ENCODE data around the gene RNF20.
"Not testable (repeated sequence)": the region's sequence is repeated elsewhere in the genome, so short reads cannot be mapped to it uniquely, and the experiment has no call there.

RNF20 gene

GRCh38 chr9:101516655-101517054 is 17.0 kb upstream of the RNF20 start:
- Histone ChIP-seq H2BK120ac (ENCODE audit: low read depth, low read length) (no peak overlapping the region), H4K91ac (ENCODE audit: low read length) (no peak overlapping the region), H3K4me1 (ENCODE audit: control insufficient read depth, insufficient read depth, low read depth, low read length) (peaks cover 2% of the 10 kb centered on the region), H3K79me1 (replicated peaks; ENCODE audit: low read length, poor library complexity, severe bottlenecking) (no peaks in the 10 kb centered on the region), H3K23ac (ENCODE audit: low read length in 2 of 2) (no peak overlapping the region), H2BK12ac (ENCODE audit: low read length in 2 of 2) (no peak overlapping the region), H3K18ac (ENCODE audit: low read depth in 1 of 2, low read length in 2 of 2) (no peak overlapping the region), H2BK15ac (ENCODE audit: low read depth, poor library complexity, severe bottlenecking) (no peak overlapping the region), H4K8ac (ENCODE audit: low read length) (no peak overlapping the region), H3K4me3 (ENCODE audit: insufficient read depth in 1 of 2, low read depth in 1 of 2, low read length in 2 of 2) (no peak overlapping the region), H3K14ac (ENCODE audit: low read length in 2 of 2) (no peak overlapping the region), H3K4ac (ENCODE audit: low read depth in 1 of 2, low read length in 2 of 2) (no peak overlapping the region), H3K9me3 (ENCODE audit: control insufficient read depth, low read length) (no peaks in the 10 kb centered on the region), H3K9ac (ENCODE audit: low read length) (no peak overlapping the region), H2BK5ac (ENCODE audit: low read depth, low read length, poor library complexity, severe bottlenecking) (no peak overlapping the region), H2AFZ (ENCODE audit: low read depth, low read length) (no peak overlapping the region), H3K27me3 (ENCODE audit: control insufficient read depth in 1 of 2, insufficient read depth in 1 of 2, low read length in 2 of 2) (no peaks in the 10 kb centered on the region), H3K27ac (ENCODE audit: low read length, poor library complexity, severe bottlenecking) (no peak overlapping the region), H3K4me2 (ENCODE audit: low read length, poor library complexity, severe bottlenecking) (no peak overlapping the region), H2AK5ac (ENCODE audit: low read length, severe bottlenecking) (no peak overlapping the region), H3K36me3 (ENCODE audit: control insufficient read depth in 1 of 2, insufficient read depth in 2 of 2, low read depth in 1 of 2, low read length in 2 of 2) (no peaks in the 10 kb centered on the region)
- WGBS = 71% methylated on average over 1 of the region's 1 CpG
- DNase-seq = no peak

GRCh38 chr9:101518489-101518888 is 15.2 kb upstream of the RNF20 start:
- H2AFZ ChIP-seq (ENCODE audit: low read depth, low read length); H3K18ac ChIP-seq (ENCODE audit: low read depth in 1 of 2, low read length in 2 of 2); H2BK15ac ChIP-seq (ENCODE audit: low read depth, poor library complexity, severe bottlenecking); H3K36me3 ChIP-seq (ENCODE audit: control insufficient read depth in 1 of 2, insufficient read depth in 2 of 2, low read depth in 1 of 2, low read length in 2 of 2); DNase-seq; H2AK5ac ChIP-seq (ENCODE audit: low read length, severe bottlenecking); H3K4me1 ChIP-seq (ENCODE audit: control insufficient read depth, insufficient read depth, low read depth, low read length); H3K4ac ChIP-seq (ENCODE audit: low read depth in 1 of 2, low read length in 2 of 2); H3K9ac ChIP-seq (ENCODE audit: low read length); H4K91ac ChIP-seq (ENCODE audit: low read length); H3K4me2 ChIP-seq (ENCODE audit: low read length, poor library complexity, severe bottlenecking); H4K8ac ChIP-seq (ENCODE audit: low read length); H2BK120ac ChIP-seq (ENCODE audit: low read depth, low read length); H3K79me1 ChIP-seq (replicated peaks; ENCODE audit: low read length, poor library complexity, severe bottlenecking); H3K9me3 ChIP-seq (ENCODE audit: control insufficient read depth, low read length); H2BK5ac ChIP-seq (ENCODE audit: low read depth, low read length, poor library complexity, severe bottlenecking); H3K14ac ChIP-seq (ENCODE audit: low read length in 2 of 2); H2BK12ac ChIP-seq (ENCODE audit: low read length in 2 of 2); H3K23ac ChIP-seq (ENCODE audit: low read length in 2 of 2); H3K27me3 ChIP-seq (ENCODE audit: control insufficient read depth in 1 of 2, insufficient read depth in 1 of 2, low read length in 2 of 2); H3K27ac ChIP-seq (ENCODE audit: low read length, poor library complexity, severe bottlenecking); H3K4me3 ChIP-seq (ENCODE audit: insufficient read depth in 1 of 2, low read depth in 1 of 2, low read length in 2 of 2): not testable (repeated sequence)
- WGBS = no CpG with 5 or more reads among the region's 3 CpGs

GRCh38 chr9:101524371-101524770 is 9.3 kb upstream of the RNF20 start:
- no peak overlapping the region for H3K23ac ChIP-seq (ENCODE audit: low read length in 2 of 2)
- no peak overlapping the region for H3K4ac ChIP-seq (ENCODE audit: low read depth in 1 of 2, low read length in 2 of 2)
- H2AK5ac ChIP-seq (ENCODE audit: low read length, severe bottlenecking) = no peak overlapping the region
- no peaks in the 10 kb centered on the region for H3K9me3 ChIP-seq (ENCODE audit: control insufficient read depth, low read length)
- no peak overlapping the region for H3K14ac ChIP-seq (ENCODE audit: low read length in 2 of 2)
- H3K18ac ChIP-seq (ENCODE audit: low read depth in 1 of 2, low read length in 2 of 2) = no peak overlapping the region
- H4K91ac ChIP-seq (ENCODE audit: low read length) = no peak overlapping the region
- 90% methylated on average over 5 of the region's 6 CpGs for WGBS
- no peak overlapping the region for H3K4me3 ChIP-seq (ENCODE audit: insufficient read depth in 1 of 2, low read depth in 1 of 2, low read length in 2 of 2)
- H2BK120ac ChIP-seq (ENCODE audit: low read depth, low read length) = no peak overlapping the region
- no peaks in the 10 kb centered on the region for H3K36me3 ChIP-seq (ENCODE audit: control insufficient read depth in 1 of 2, insufficient read depth in 2 of 2, low read depth in 1 of 2, low read length in 2 of 2)
- no peak overlapping the region for H3K4me2 ChIP-seq (ENCODE audit: low read length, poor library complexity, severe bottlenecking)
- H2AFZ ChIP-seq (ENCODE audit: low read depth, low read length) = no peak overlapping the region
- no peak overlapping the region for H4K8ac ChIP-seq (ENCODE audit: low read length)
- H2BK5ac ChIP-seq (ENCODE audit: low read depth, low read length, poor library complexity, severe bottlenecking) = no peak overlapping the region
- no peaks in the 10 kb centered on the region for H3K79me1 ChIP-seq (replicated peaks; ENCODE audit: low read length, poor library complexity, severe bottlenecking)
- DNase-seq = no peak
- peaks cover 0 to 3% of the 10 kb centered on the region in 2 experiments for H3K27me3 ChIP-seq (ENCODE audit: control insufficient read depth in 1 of 2, insufficient read depth in 1 of 2, low read length in 2 of 2)
- H3K9ac ChIP-seq (ENCODE audit: low read length) = no peak overlapping the region
- H2BK15ac ChIP-seq (ENCODE audit: low read depth, poor library complexity, severe bottlenecking) = no peak overlapping the region
- no peaks in the 10 kb centered on the region for H3K4me1 ChIP-seq (ENCODE audit: control insufficient read depth, insufficient read depth, low read depth, low read length)
- no peak overlapping the region for H3K27ac ChIP-seq (ENCODE audit: low read length, poor library complexity, severe bottlenecking)
- H2BK12ac ChIP-seq (ENCODE audit: low read length in 2 of 2) = no peak overlapping the region

GRCh38 chr9:101527066-101527465 is 6.6 kb upstream of the RNF20 start:
- Histone ChIP-seq H3K18ac (ENCODE audit: low read depth in 1 of 2, low read length in 2 of 2) (no peak overlapping the region), H2AFZ (ENCODE audit: low read depth, low read length) (no peak overlapping the region), H3K36me3 (ENCODE audit: control insufficient read depth in 1 of 2, insufficient read depth in 2 of 2, low read depth in 1 of 2, low read length in 2 of 2) (no peaks in the 10 kb centered on the region), H3K79me1 (replicated peaks; ENCODE audit: low read length, poor library complexity, severe bottlenecking) (no peaks in the 10 kb centered on the region), H3K4me2 (ENCODE audit: low read length, poor library complexity, severe bottlenecking) (no peak overlapping the region), H2BK12ac (ENCODE audit: low read length in 2 of 2) (no peak overlapping the region), H2BK15ac (ENCODE audit: low read depth, poor library complexity, severe bottlenecking) (no peak overlapping the region), H2AK5ac (ENCODE audit: low read length, severe bottlenecking) (no peak overlapping the region), H3K9ac (ENCODE audit: low read length) (no peak overlapping the region), H3K4ac (ENCODE audit: low read depth in 1 of 2, low read length in 2 of 2) (no peak overlapping the region), H3K27me3 (ENCODE audit: control insufficient read depth in 1 of 2, insufficient read depth in 1 of 2, low read length in 2 of 2) (peaks cover 0 to 3% of the 10 kb centered on the region in 2 experiments), H4K91ac (ENCODE audit: low read length) (no peak overlapping the region), H3K9me3 (ENCODE audit: control insufficient read depth, low read length) (no peaks in the 10 kb centered on the region), H2BK5ac (ENCODE audit: low read depth, low read length, poor library complexity, severe bottlenecking) (no peak overlapping the region), H3K27ac (ENCODE audit: low read length, poor library complexity, severe bottlenecking) (no peak overlapping the region), H3K14ac (ENCODE audit: low read length in 2 of 2) (no peak overlapping the region), H3K4me1 (ENCODE audit: control insufficient read depth, insufficient read depth, low read depth, low read length) (no peaks in the 10 kb centered on the region), H3K23ac (ENCODE audit: low read length in 2 of 2) (no peak overlapping the region), H3K4me3 (ENCODE audit: insufficient read depth in 1 of 2, low read depth in 1 of 2, low read length in 2 of 2) (no peak overlapping the region), H4K8ac (ENCODE audit: low read length) (no peak overlapping the region), H2BK120ac (ENCODE audit: low read depth, low read length) (no peak overlapping the region)
- DNase-seq = no peak
- WGBS = 94% methylated on average over 4 of the region's 6 CpGs

Measured in mesenchymal stem cell (in vitro differentiated cells and primary cell).